Vagina (tissue), 2 donors: ENCODE measurements around the gene IDUA. TPM values are rescaled to one million over a fixed set of nuclear protein-coding genes. Genes with fewer than 3 reads are reported as not detected.
A peak's percentile ranks its signal among the peaks of the same experiment; 100 is the strongest.

Source experiments
- DNase-seq, 2 donors: peaks; one replicate each; pipeline ENCODE4 v3.0.0-alpha.2; 2017; ENCODE audit errors: extremely low spot score in 2 of 2
- H3K27ac ChIP-seq: fragments of 200-600 bp; sonication (generic); one replicate; pipeline ENCODE4 v1.5.1; 2019
- H3K27me3 ChIP-seq: fragments of 200-600 bp; sonication (generic); one replicate; pipeline ENCODE4 v1.5.1; 2019
- H3K36me3 ChIP-seq, 2 donors: fragments of 200-600 bp; sonication (generic); one replicate each; pipeline ENCODE4 v1.5.1; 2017 to 2019
- H3K4me1 ChIP-seq: fragments of 200-600 bp; sonication (generic); one replicate; pipeline ENCODE4 v1.5.1; 2019
- H3K4me3 ChIP-seq, 2 donors: fragments of 200-600 bp; sonication (generic); 1 replicate in 1 of 2; 2 replicates in 1 of 2; pipeline ENCODE4 v1.5.1; 2016 to 2019
- H3K9me3 ChIP-seq: fragments of 200-600 bp; sonication (generic); one replicate; pipeline ENCODE4 v1.5.1; 2019
- POLR2A ChIP-seq, 2 donors: fragments of 450-650 bp; IDR thresholded peaks; one replicate each; pipeline ENCODE4 v1.6.1; 2017; ENCODE audit warnings: antibody characterized with exemption in 2 of 2, mild to moderate bottlenecking in 2 of 2, moderate library complexity in 2 of 2
- POLR2AphosphoS5 ChIP-seq, 2 donors: sonication (generic); formaldehyde crosslinking; IDR thresholded peaks; one replicate each; pipeline ENCODE4 v1.9.0; 2017; ENCODE audit warnings: antibody characterized with exemption in 2 of 2, mild to moderate bottlenecking in 2 of 2, low read depth in 1 of 2; ENCODE audit not compliant: insufficient read depth in 1 of 2
- intact Hi-C: fragments of 100-400 bp; cut with DNase I; formaldehyde crosslinking; loops from one replicate; pipeline ENCODE4 v1.15.1; 2023
- total RNA-seq: library from RNA; depleted of rRNA; stranded (reverse); fragments of >200 nt; gene quantifications from one replicate; pipeline ENCODE4 v1.2.3, GENCODE V29; 2016
- TF ChIP-seq, protein P1 (sequence below), 3 experiments: fragments of 450-650 bp in 2 of 3; fragments of 200-600 bp in 1 of 3; sonication (generic) in 1 of 3; IDR thresholded peaks; one replicate each; pipeline ENCODE4 v1.5.1; 2017 to 2019; ENCODE audit warnings: antibody characterized with exemption in 3 of 3, mild to moderate bottlenecking in 2 of 3, moderate library complexity in 2 of 3

The IDUA gene
- total RNA-seq, 1 donor from 2014 or later, result 28.0 TPM

- TF ChIP-seq, protein P1, sequence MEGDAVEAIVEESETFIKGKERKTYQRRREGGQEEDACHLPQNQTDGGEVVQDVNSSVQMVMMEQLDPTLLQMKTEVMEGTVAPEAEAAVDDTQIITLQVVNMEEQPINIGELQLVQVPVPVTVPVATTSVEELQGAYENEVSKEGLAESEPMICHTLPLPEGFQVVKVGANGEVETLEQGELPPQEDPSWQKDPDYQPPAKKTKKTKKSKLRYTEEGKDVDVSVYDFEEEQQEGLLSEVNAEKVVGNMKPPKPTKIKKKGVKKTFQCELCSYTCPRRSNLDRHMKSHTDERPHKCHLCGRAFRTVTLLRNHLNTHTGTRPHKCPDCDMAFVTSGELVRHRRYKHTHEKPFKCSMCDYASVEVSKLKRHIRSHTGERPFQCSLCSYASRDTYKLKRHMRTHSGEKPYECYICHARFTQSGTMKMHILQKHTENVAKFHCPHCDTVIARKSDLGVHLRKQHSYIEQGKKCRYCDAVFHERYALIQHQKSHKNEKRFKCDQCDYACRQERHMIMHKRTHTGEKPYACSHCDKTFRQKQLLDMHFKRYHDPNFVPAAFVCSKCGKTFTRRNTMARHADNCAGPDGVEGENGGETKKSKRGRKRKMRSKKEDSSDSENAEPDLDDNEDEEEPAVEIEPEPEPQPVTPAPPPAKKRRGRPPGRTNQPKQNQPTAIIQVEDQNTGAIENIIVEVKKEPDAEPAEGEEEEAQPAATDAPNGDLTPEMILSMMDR (IDR thresholded peaks at IDR 0.05), result no peak
- TF ChIP-seq POLR2AphosphoS5 (IDR thresholded peaks at IDR 0.05; ENCODE audit: insufficient read depth in 1 of 2, low read depth in 1 of 2) (no peak), POLR2A (IDR thresholded peaks at IDR 0.05) (no peak)
- intact Hi-C loops, result no loop called here
- Histone ChIP-seq H3K4me3 (no peak overlapping the region), H3K9me3 (no peaks in the 10 kb centered on the region), H3K27me3 (peaks cover 21% of the 10 kb centered on the region), H3K27ac (no peak overlapping the region), H3K36me3 (no peaks in the 10 kb centered on the region), H3K4me1 (peaks cover 35% of the 10 kb centered on the region)
- no peak for DNase-seq
These were observed 14.8 kb downstream of the IDUA start for GRCh38 chr4:1001561-1002130.

- Histone ChIP-seq H3K4me3 (peak overlapping the region in 1 of 2 donors; percentile 33), H3K27ac (no peak overlapping the region), H3K36me3 (no peaks in the 10 kb centered on the region), H3K9me3 (no peaks in the 10 kb centered on the region), H3K4me1 (peaks cover 30% of the 10 kb centered on the region), H3K27me3 (peaks cover 21% of the 10 kb centered on the region)
- TF ChIP-seq, protein P1 (IDR thresholded peaks at IDR 0.05), result no peak
- TF ChIP-seq POLR2A (IDR thresholded peaks at IDR 0.05) (no peak), POLR2AphosphoS5 (IDR thresholded peaks at IDR 0.05; ENCODE audit: insufficient read depth in 1 of 2, low read depth in 1 of 2) (no peak)
- intact Hi-C loops, result no loop called here
- DNase-seq, result no peak
These were observed 15.3 kb downstream of the IDUA start for GRCh38 chr4:1002131-1002630.

DNA sequence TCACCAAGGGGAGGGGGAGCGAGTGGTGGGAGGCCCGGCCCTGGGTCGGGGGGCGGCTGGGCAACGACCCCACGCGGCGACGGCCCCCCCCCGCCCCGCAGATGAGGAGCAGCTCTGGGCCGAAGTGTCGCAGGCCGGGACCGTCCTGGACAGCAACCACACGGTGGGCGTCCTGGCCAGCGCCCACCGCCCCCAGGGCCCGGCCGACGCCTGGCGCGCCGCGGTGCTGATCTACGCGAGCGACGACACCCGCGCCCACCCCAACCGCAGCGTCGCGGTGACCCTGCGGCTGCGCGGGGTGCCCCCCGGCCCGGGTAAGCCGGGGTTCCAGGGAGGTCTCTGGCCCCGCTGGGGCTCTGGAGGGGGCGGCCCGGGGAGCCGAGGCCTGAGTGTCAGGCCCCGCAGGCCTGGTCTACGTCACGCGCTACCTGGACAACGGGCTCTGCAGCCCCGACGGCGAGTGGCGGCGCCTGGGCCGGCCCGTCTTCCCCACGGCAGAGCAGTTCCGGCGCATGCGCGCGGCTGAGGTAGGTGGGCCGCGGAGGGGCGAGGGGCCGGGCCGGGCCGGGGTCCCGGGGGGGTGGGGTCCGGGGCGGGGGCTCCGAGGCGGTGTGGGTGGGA lies 15.9 kb downstream of the IDUA start:
- Histone ChIP-seq H3K4me1 (peaks cover 26% of the 10 kb centered on the region), H3K4me3 (peak overlapping the region in 1 of 2 donors; percentile 33), H3K27ac (no peak overlapping the region), H3K36me3 (no peaks in the 10 kb centered on the region), H3K9me3 (no peaks in the 10 kb centered on the region), H3K27me3 (peaks cover 21% of the 10 kb centered on the region)
- intact Hi-C loops, result no loop called here
- TF ChIP-seq, protein P1 (IDR thresholded peaks at IDR 0.05), result no peak
- TF ChIP-seq POLR2A (IDR thresholded peaks at IDR 0.05) (no peak), POLR2AphosphoS5 (IDR thresholded peaks at IDR 0.05; ENCODE audit: insufficient read depth in 1 of 2, low read depth in 1 of 2) (no peak)
- DNase-seq, result no peak

GRCh38 chr4:1003271-1004070 lies 16.6 kb downstream of the IDUA start:
- Histone ChIP-seq H3K9me3 (no peaks in the 10 kb centered on the region), H3K27me3 (peaks cover 21% of the 10 kb centered on the region), H3K4me1 (peaks cover 20% of the 10 kb centered on the region), H3K27ac (no peak overlapping the region), H3K36me3 (no peaks in the 10 kb centered on the region), H3K4me3 (peak overlapping the region in 1 of 2 donors; percentile 33)
- DNase-seq, result no peak
- TF ChIP-seq POLR2A (IDR thresholded peaks at IDR 0.05), result no peak
- TF ChIP-seq, protein P1 (IDR thresholded peaks at IDR 0.05), result no peak
- TF ChIP-seq POLR2AphosphoS5 (IDR thresholded peaks at IDR 0.05; ENCODE audit: insufficient read depth in 1 of 2, low read depth in 1 of 2), result no peak
- intact Hi-C loops, result no loop called here
